ENCODE data around the gene SH3YL1.

SH3YL1 gene

DNA sequence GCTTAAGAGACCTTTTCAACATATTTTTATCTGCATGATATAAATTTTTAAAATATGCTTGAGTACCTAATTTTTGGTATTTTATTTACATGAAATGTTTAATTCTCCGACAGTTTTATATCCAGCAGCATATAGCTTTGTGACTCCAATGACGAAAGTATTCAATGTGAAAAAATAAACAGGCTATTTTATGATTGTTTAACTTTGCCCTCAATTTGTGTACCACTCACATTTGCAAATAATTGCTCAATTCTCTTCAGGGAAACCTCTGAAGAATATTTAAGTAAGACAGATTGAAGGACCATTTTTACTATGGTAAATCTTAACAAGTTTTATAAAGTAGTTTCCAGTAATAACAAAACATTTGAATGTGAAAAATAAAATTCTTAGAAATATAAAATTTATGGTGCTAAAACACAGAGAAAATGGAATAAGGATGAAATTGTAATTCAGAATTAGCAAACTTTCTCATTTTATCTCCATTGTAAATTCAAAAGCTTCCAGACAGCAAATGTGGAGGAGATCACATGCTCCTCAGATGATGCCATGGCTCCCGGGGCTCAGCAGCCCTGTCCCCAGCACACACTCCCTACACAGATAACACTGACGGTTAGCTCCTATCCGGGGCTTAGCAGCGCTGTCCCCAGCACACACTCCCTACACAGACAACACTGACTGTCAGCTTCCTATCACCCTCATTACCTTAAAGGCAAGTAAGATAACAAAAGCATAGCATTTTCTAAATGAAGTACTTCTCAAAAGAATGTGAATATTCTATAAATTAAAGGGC lies 39.7 kb downstream of the SH3YL1 start:
- no peaks in the 10 kb centered on the region for H3K79me2 ChIP-seq (ENCODE audit: insufficient read depth, low read length)
- H3K4me2 ChIP-seq (ENCODE audit: insufficient read depth, low read length): no peak overlapping the region
- ATAC-seq (ENCODE audit: insufficient read depth, low read depth) (no peak), DNase-seq (no peak)
- no peak overlapping the region for H3K27ac ChIP-seq (ENCODE audit: low read length)
- no peak overlapping the region for H3K9ac ChIP-seq (ENCODE audit: low read depth, low read length)
- no peaks in the 10 kb centered on the region for H3K27me3 ChIP-seq (ENCODE audit: insufficient read depth, low read length, poor library complexity)
- no peaks in the 10 kb centered on the region for H3K4me1 ChIP-seq (ENCODE audit: insufficient read depth, low read length)
- TF ChIP-seq EZH2 (IDR thresholded peaks at IDR 0.05; ENCODE audit: borderline replicate concordance, low read depth, low read length, severe bottlenecking): no peak
- no peak for TF ChIP-seq CTCF (IDR thresholded peaks at IDR 0.05; ENCODE audit: borderline replicate concordance, extremely low read depth, low read length, poor library complexity, severe bottlenecking)
- peaks cover 11% of the 10 kb centered on the region; the same call in 1 of the 2 replicates for H3K36me3 ChIP-seq (ENCODE audit: insufficient read depth, low read length)
- H2AFZ ChIP-seq (ENCODE audit: low read depth, low read length): no peak overlapping the region
- no peaks in the 10 kb centered on the region for H4K20me1 ChIP-seq (ENCODE audit: insufficient read depth, low read length)
- H3K9me3 ChIP-seq (ENCODE audit: insufficient read depth, low read length, severe bottlenecking): no peaks in the 10 kb centered on the region
- H3K4me3 ChIP-seq (ENCODE audit: low read depth in 1 of 2, low read length in 2 of 2): no peak overlapping the region

- no peaks in the 10 kb centered on the region for H3K4me1 ChIP-seq (ENCODE audit: insufficient read depth, low read length)
- H3K79me2 ChIP-seq (ENCODE audit: insufficient read depth, low read length): no peaks in the 10 kb centered on the region
- no peaks in the 10 kb centered on the region for H3K9me3 ChIP-seq (ENCODE audit: insufficient read depth, low read length, severe bottlenecking)
- no peak for DNase-seq
- no peak overlapping the region for H3K4me2 ChIP-seq (ENCODE audit: insufficient read depth, low read length)
- no peaks in the 10 kb centered on the region for H4K20me1 ChIP-seq (ENCODE audit: insufficient read depth, low read length)
- H2AFZ ChIP-seq (ENCODE audit: low read depth, low read length): no peak overlapping the region
- ATAC-seq (ENCODE audit: insufficient read depth, low read depth): no peak
- no peak overlapping the region for H3K9ac ChIP-seq (ENCODE audit: low read depth, low read length)
- no peaks in the 10 kb centered on the region for H3K27me3 ChIP-seq (ENCODE audit: insufficient read depth, low read length, poor library complexity)
- peaks cover 11% of the 10 kb centered on the region; the same call in 1 of the 2 replicates for H3K36me3 ChIP-seq (ENCODE audit: insufficient read depth, low read length)
- no peak overlapping the region for H3K27ac ChIP-seq (ENCODE audit: low read length)
- TF ChIP-seq EZH2 (IDR thresholded peaks at IDR 0.05; ENCODE audit: borderline replicate concordance, low read depth, low read length, severe bottlenecking): no peak
- no peak overlapping the region for H3K4me3 ChIP-seq (ENCODE audit: low read depth in 1 of 2, low read length in 2 of 2)
These were observed 40.4 kb downstream of the SH3YL1 start for GRCh38 chr2:223451-223850.

- no peak overlapping the region for H3K4me2 ChIP-seq (ENCODE audit: insufficient read depth, low read length)
- no peak overlapping the region for H3K9ac ChIP-seq (ENCODE audit: low read depth, low read length)
- H3K4me3 ChIP-seq (ENCODE audit: low read depth in 1 of 2, low read length in 2 of 2): no peak overlapping the region
- TF ChIP-seq EZH2 (IDR thresholded peaks at IDR 0.05; ENCODE audit: borderline replicate concordance, low read depth, low read length, severe bottlenecking) (no peak), CTCF (IDR thresholded peaks at IDR 0.05; ENCODE audit: borderline replicate concordance, extremely low read depth, low read length, poor library complexity, severe bottlenecking) (no peak)
- no peaks in the 10 kb centered on the region for H3K27me3 ChIP-seq (ENCODE audit: insufficient read depth, low read length, poor library complexity)
- H3K36me3 ChIP-seq (ENCODE audit: insufficient read depth, low read length): no peaks in the 10 kb centered on the region
- H3K9me3 ChIP-seq (ENCODE audit: insufficient read depth, low read length, severe bottlenecking): peaks cover 3% of the 10 kb centered on the region
- no peak overlapping the region for H2AFZ ChIP-seq (ENCODE audit: low read depth, low read length)
- H3K27ac ChIP-seq (ENCODE audit: low read length): no peak overlapping the region
- H3K4me1 ChIP-seq (ENCODE audit: insufficient read depth, low read length): no peaks in the 10 kb centered on the region
- H4K20me1 ChIP-seq (ENCODE audit: insufficient read depth, low read length): no peaks in the 10 kb centered on the region
- no peaks in the 10 kb centered on the region for H3K79me2 ChIP-seq (ENCODE audit: insufficient read depth, low read length)
- no peak for DNase-seq
- no peak for ATAC-seq (ENCODE audit: insufficient read depth, low read depth)
These were observed 47.8 kb downstream of the SH3YL1 start for GRCh38 chr2:216068-216467.

- TF ChIP-seq EZH2 (IDR thresholded peaks at IDR 0.05; ENCODE audit: borderline replicate concordance, low read depth, low read length, severe bottlenecking) (no peak), CTCF (IDR thresholded peaks at IDR 0.05; ENCODE audit: borderline replicate concordance, extremely low read depth, low read length, poor library complexity, severe bottlenecking) (no peak)
- DNase-seq (no peak), ATAC-seq (ENCODE audit: insufficient read depth, low read depth) (no peak)
- Histone ChIP-seq H3K4me2 (ENCODE audit: insufficient read depth, low read length) (no peak overlapping the region), H3K79me2 (ENCODE audit: insufficient read depth, low read length) (no peaks in the 10 kb centered on the region), H3K27ac (ENCODE audit: low read length) (no peak overlapping the region), H3K4me1 (ENCODE audit: insufficient read depth, low read length) (no peaks in the 10 kb centered on the region), H3K9me3 (ENCODE audit: insufficient read depth, low read length, severe bottlenecking) (peaks cover 3% of the 10 kb centered on the region), H3K4me3 (ENCODE audit: low read depth in 1 of 2, low read length in 2 of 2) (no peak overlapping the region), H3K36me3 (ENCODE audit: insufficient read depth, low read length) (no peaks in the 10 kb centered on the region), H3K27me3 (ENCODE audit: insufficient read depth, low read length, poor library complexity) (peaks cover 19% of the 10 kb centered on the region), H3K9ac (ENCODE audit: low read depth, low read length) (no peak overlapping the region), H4K20me1 (ENCODE audit: insufficient read depth, low read length) (no peaks in the 10 kb centered on the region), H2AFZ (ENCODE audit: low read depth, low read length) (no peak overlapping the region)
These were observed 49.7 kb downstream of the SH3YL1 start for GRCh38 chr2:213932-214693.
